LNCaP clone FGC (cell line): ENCODE data around the gene NFIB.

Source experiments
- DNase-seq: peaks from one replicate; pipeline ENCODE4 v3.0.0-alpha.2; 2011; ENCODE audit warnings: low read depth
- H3K4me3 ChIP-seq: 2 replicates; pipeline ENCODE4 v1.5.1; 2011; ENCODE audit warnings: mild to moderate bottlenecking, low read depth, low read length, control low read depth
- TF ChIP-seq, protein P1 (sequence below): IDR thresholded peaks from 2 replicates; pipeline ENCODE4 v1.5.1; 2012; ENCODE audit warnings: mild to moderate bottlenecking; ENCODE audit not compliant: control insufficient read depth, insufficient read depth; ENCODE audit errors: extremely low read depth

Gene NFIB

DNA sequence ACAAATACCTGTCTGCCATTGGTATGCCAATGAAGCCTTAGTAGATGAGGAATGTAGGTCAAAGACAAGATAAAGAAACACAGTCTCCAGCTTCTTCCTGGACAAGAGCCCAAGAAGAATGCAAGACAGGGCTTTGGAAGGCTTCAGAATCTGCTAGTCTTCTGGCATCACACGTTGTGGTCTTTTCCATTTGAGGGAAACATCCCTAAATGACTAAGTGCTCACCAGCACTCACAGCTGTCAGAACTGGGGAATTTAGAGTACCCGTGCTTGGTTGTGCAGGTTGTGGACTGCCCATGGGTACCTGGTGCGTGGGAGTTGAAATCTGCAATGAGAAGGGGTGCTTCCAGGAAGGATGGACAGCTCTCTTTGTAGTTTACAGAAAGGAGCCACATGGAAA lies 27.1 kb upstream of the NFIB start:
- H3K4me3 ChIP-seq = no peak overlapping the region
- TF ChIP-seq, protein P1, sequence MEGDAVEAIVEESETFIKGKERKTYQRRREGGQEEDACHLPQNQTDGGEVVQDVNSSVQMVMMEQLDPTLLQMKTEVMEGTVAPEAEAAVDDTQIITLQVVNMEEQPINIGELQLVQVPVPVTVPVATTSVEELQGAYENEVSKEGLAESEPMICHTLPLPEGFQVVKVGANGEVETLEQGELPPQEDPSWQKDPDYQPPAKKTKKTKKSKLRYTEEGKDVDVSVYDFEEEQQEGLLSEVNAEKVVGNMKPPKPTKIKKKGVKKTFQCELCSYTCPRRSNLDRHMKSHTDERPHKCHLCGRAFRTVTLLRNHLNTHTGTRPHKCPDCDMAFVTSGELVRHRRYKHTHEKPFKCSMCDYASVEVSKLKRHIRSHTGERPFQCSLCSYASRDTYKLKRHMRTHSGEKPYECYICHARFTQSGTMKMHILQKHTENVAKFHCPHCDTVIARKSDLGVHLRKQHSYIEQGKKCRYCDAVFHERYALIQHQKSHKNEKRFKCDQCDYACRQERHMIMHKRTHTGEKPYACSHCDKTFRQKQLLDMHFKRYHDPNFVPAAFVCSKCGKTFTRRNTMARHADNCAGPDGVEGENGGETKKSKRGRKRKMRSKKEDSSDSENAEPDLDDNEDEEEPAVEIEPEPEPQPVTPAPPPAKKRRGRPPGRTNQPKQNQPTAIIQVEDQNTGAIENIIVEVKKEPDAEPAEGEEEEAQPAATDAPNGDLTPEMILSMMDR = no peak

DNA sequence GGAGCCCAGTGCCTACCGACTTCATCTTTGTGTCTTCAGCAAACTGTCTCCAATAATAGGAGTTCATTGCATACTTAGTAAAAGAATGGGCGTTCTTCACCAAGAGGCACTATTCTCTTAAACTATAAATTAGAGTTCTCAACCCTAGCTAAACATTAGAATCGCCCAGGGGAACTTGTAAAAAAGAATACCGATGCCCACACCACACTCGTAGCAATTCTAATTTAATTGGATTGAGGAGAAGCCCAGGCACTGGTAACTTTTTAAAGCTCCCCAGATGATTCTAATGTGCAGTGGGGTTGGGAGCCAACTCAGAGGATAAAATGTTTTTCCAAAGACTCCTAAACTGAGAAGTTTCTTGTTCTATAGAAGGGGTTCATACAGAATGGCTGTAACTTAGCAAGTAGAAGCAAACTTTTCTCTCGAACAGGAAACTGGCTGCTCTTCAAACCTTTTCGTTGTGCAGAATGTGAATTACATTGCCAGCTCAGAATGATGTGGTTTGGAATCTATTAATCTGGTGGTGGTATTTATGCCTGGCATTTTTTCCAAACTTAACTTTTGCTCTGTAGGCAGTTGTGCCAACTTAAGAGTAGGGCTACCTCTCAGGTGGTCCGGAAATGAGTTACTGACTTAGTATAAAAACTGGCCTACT lies 26.4 kb upstream of the NFIB start:
- no peak for DNase-seq
- no peak overlapping the region for H3K4me3 ChIP-seq
- TF ChIP-seq, protein P1 = no peak

More for the DNA sequence above, 27.1 kb upstream of the NFIB start:
- no peak for DNase-seq

DNA sequence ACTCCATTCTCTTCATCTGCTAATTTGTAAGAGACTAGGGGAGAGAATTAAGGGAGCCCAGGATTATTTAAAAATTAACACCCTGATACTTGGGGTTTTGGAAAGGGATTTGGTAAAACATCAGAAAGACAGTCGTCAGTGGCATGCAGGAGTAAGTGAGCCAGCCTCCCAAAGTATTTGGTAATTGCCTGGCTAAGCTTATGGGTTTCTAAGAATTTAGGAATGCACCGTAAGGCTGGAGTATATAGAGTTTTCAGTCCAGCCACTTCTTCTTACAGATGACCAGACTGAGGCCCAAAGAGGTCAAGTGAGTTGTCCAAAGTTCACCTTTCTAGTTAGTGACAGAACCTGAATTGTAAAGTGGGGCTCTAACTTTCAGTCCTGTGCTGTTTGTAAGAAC lies 25.8 kb upstream of the NFIB start:
- TF ChIP-seq, protein P1 = no peak
- H3K4me3 ChIP-seq = no peak overlapping the region
- DNase-seq = no peak

DNA sequence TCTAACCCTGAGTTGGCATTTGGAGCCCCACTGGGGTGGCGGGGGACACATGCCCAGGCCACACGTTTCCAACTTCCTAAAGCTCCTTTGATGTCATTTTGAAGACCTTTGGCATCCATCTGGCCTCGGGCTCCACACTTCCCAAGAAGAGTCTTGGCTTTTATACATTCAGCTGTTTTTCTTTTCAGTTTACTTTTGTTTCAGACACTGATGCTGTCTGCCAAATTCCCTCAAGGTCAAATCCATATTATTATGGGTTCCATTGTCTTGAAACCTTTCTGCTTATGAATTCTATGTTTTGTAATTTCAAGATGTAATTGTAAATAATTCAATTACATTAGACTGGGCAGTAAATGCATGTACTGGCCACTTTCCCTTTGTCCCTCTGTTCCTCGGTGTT lies 23.7 kb upstream of the NFIB start:
- no peak for DNase-seq
- no peak overlapping the region for H3K4me3 ChIP-seq
- TF ChIP-seq, protein P1 = no peak

DNA sequence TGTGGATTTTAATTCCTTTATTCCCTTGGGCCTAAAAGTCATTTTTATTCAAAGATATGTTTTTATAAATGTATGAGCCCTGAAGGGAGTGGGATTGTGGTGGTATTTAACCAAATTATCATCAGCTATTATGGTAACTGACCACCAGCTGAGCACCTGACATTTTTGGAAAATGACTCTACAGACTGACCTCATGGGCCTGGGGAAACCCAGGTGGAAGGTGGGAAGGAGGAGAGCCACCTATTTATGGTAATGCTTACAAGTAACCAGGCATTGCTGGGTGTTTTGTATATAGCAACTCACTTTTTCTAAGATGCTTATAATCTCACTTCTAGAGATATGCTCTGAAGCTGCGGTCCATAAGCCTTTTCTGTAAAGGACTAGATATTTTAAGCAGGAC lies 22.3 kb upstream of the NFIB start:
- DNase-seq = no peak
- no peak overlapping the region for H3K4me3 ChIP-seq
- TF ChIP-seq, protein P1 = no peak

DNA sequence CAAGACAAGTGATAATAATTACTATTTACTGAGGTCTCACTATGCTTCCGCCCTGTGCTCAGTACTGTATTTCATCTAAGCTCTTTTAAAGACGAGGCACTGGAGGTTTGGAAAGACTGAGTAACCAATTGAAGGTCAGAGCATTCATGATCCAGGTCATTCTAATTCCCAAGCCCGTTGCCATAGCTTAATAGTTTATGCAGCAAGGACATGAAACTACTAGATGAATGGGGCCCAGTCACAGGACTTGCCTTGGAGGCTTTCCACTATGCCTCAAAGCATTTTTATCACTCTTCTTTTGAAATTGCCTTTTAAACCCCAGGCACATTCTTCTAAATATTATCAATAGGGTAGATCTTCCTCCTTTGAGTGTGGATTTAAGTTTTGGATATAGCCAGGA lies 17.2 kb upstream of the NFIB start:
- TF ChIP-seq, protein P1 = no peak
- no peak overlapping the region for H3K4me3 ChIP-seq
- DNase-seq = no peak

DNA sequence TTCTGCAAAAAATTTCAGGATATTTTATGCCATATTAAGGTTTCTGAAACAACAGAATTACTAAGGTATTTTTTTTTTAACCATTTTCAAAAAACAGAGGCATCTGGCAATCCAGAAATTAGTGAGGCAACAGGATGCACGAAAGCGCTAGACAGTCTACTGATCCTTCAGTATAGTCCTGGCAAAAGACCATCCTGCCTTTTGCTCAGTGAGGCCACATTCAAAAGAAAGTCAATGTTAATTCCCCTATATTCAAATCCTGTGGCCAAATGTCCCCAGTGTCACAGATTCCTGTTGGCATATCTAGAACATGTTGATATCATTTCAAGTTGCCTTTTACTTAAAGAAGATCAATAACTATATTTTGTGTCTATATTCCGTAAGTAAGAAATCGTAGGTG lies 13.1 kb upstream of the NFIB start:
- H3K4me3 ChIP-seq = no peak overlapping the region
- TF ChIP-seq, protein P1 = no peak
- DNase-seq = no peak
